HG03575 (cell line): Measurements from ENCODE around the gene KIF1B.
"Not testable (repeated sequence)": the region's sequence is repeated elsewhere in the genome, so short reads cannot be mapped to it uniquely, and the experiment has no call there.

Source experiments
- ATAC-seq: cut with Tn5 transposase; IDR thresholded peaks from one replicate; pipeline ENCODE4 v1.9.1; 2021; ENCODE audit not compliant: unreplicated experiment, insufficient number of reproducible peaks, low FRiP score; ENCODE audit errors: extremely low read depth

KIF1B gene

GRCh38 chr1:10220657-10221056, 10.3 kb downstream of the KIF1B start:
- ATAC-seq: not testable (repeated sequence)

- no peak for ATAC-seq
Observed at GRCh38 chr1:10225573-10225972, 15.2 kb downstream of the KIF1B start.

GRCh38 chr1:10228528-10228927, 18.2 kb downstream of the KIF1B start:
- no peak for ATAC-seq

- ATAC-seq: no peak
Observed at GRCh38 chr1:10229903-10230302, 19.5 kb downstream of the KIF1B start.

- ATAC-seq: no peak
Observed at GRCh38 chr1:10232163-10232562, 21.8 kb downstream of the KIF1B start.

- no peak for ATAC-seq
Observed at GRCh38 chr1:10236405-10237156, 26.2 kb downstream of the KIF1B start.

- no peak for ATAC-seq
Observed at GRCh38 chr1:10237157-10237539, 26.8 kb downstream of the KIF1B start.

GRCh38 chr1:10242135-10242534, 31.8 kb downstream of the KIF1B start:
- no peak for ATAC-seq

- no peak for ATAC-seq
Observed at GRCh38 chr1:10242811-10243210, 32.4 kb downstream of the KIF1B start.

- ATAC-seq: no peak
Observed at GRCh38 chr1:10245674-10246073, 35.3 kb downstream of the KIF1B start.

GRCh38 chr1:10249808-10250457, 39.6 kb downstream of the KIF1B start:
- ATAC-seq: no peak

- ATAC-seq: no peak
Observed at GRCh38 chr1:10250663-10251062, 40.3 kb downstream of the KIF1B start.

- not testable (repeated sequence) for ATAC-seq
Observed at GRCh38 chr1:10251325-10252108, 41.1 kb downstream of the KIF1B start.

- no peak for ATAC-seq
Observed at GRCh38 chr1:10252508-10252907, 42.1 kb downstream of the KIF1B start.

- no peak for ATAC-seq
Observed at GRCh38 chr1:10253149-10253548, 42.8 kb downstream of the KIF1B start.

- ATAC-seq: no peak
Observed at GRCh38 chr1:10253755-10254154, 43.4 kb downstream of the KIF1B start.

- no peak for ATAC-seq
Observed at GRCh38 chr1:10257851-10258250, 47.5 kb downstream of the KIF1B start.

- ATAC-seq: not testable (repeated sequence)
Observed at GRCh38 chr1:10259547-10259946, 49.2 kb downstream of the KIF1B start.

GRCh38 chr1:10263450-10264082, 53.2 kb downstream of the KIF1B start:
- ATAC-seq: no peak
